ENCODE data around the gene IL7R. TPM values are rescaled to one million over a fixed set of nuclear protein-coding genes. Genes with fewer than 3 reads are reported as not detected.

The IL7R gene
- total RNA-seq (10 to 100 TPM in 4 of 9 donors, 1 to 10 TPM in 5; 4.7 to 14.7 (median 8.1) TPM), polyA plus RNA-seq (10 to 100 TPM in 1 of 3 donors, 1 to 10 TPM in 2; 1.2 to 14.2 (median 1.8) TPM)
- long read RNA-seq, donor 1, result 0 reads
- long read RNA-seq, donor 2, result 0 reads
- long read RNA-seq, donor 3, result 0 reads
- long read RNA-seq, donor 4, full-length matches to known transcripts, result 3 of 3 reads
- long read RNA-seq, donor 4, partial matches to known transcripts, result 0 of 3 reads
- long read RNA-seq, donor 4, other reads (novel, unspliced or antisense), result 0 of 3 reads
- long read RNA-seq, donor 5, partial matches to known transcripts, result 1 of 5 reads
- long read RNA-seq, donor 5, other reads (novel, unspliced or antisense), result 4 of 5 reads
- long read RNA-seq, donor 6, full-length matches to known transcripts, result 5 of 5 reads
- long read RNA-seq, donor 6, partial matches to known transcripts, result 0 of 5 reads
- long read RNA-seq, donor 6, other reads (novel, unspliced or antisense), result 0 of 5 reads
- long read RNA-seq, donor 7, partial matches to known transcripts, result 0 of 1 reads
- long read RNA-seq, donor 7, other reads (novel, unspliced or antisense), result 0 of 1 reads
- long read RNA-seq, donor 8, full-length matches to known transcripts, result 2 of 2 reads
- long read RNA-seq, donor 8, partial matches to known transcripts, result 0 of 2 reads
- long read RNA-seq, donor 8, other reads (novel, unspliced or antisense), result 0 of 2 reads
- long read RNA-seq, donor 9, result 0 reads
- long read RNA-seq, donor 10, full-length matches to known transcripts, result 2 of 2 reads
- long read RNA-seq, donor 10, partial matches to known transcripts, result 0 of 2 reads
- long read RNA-seq, donor 10, other reads (novel, unspliced or antisense), result 0 of 2 reads

- TF ChIP-seq CTCF (IDR thresholded peaks at IDR 0.05) (no peak), POLR2A (IDR thresholded peaks at IDR 0.05) (no peak)
- H3K27ac ChIP-seq, result peak within 1 kb of the TSS in 3 of 5 donors; percentile 31 to 53 (median 35)
- no peaks in the 10 kb centered on the region for H3K9me3 ChIP-seq (replicated peaks in 1 of 3)
- H3K36me3 ChIP-seq (replicated peaks in 1 of 2), result no peaks in the 10 kb centered on the region
- H3K4me3 ChIP-seq, result peak within 1 kb of the TSS in 1 of 4 donors; percentile 13
- 15 to 34% (median 24%) methylated on average over 1 of the region's 1 CpG for WGBS, 4 donors
- no peaks in the 10 kb centered on the region for H3K27me3 ChIP-seq
- DNase-seq, result no peak
- peaks cover 39 to 42% of the 10 kb centered on the region in 2 donors for H3K4me1 ChIP-seq (replicated peaks in 1 of 2)
- intact Hi-C loops (cut with DNase I), result no loop called here
Observed at GRCh38 chr5:35856765-35857351, at the start of gene IL7R. IL7R (plus strand) TSS chr5:35856891; CDS start chr5:35856978, 87 bp downstream.

- Histone ChIP-seq H3K27ac (no peak overlapping the region), H3K4me3 (no peak overlapping the region), H3K27me3 (no peaks in the 10 kb centered on the region), H3K4me1 (replicated peaks in 1 of 2) (no peaks in the 10 kb centered on the region), H3K36me3 (replicated peaks in 1 of 2) (no peaks in the 10 kb centered on the region), H3K9me3 (replicated peaks in 1 of 3) (no peaks in the 10 kb centered on the region)
- intact Hi-C loops (cut with DNase I), result no loop called here
- DNase-seq, result no peak
- TF ChIP-seq CTCF (IDR thresholded peaks at IDR 0.05) (no peak), POLR2A (IDR thresholded peaks at IDR 0.05) (no peak)
Observed at GRCh38 chr5:35810601-35811000, 46.1 kb upstream of the IL7R start.

- no peaks in the 10 kb centered on the region for H3K36me3 ChIP-seq (replicated peaks in 1 of 2)
- no peaks in the 10 kb centered on the region for H3K4me1 ChIP-seq (replicated peaks in 1 of 2)
- intact Hi-C loops (cut with DNase I), result no loop called here
- H3K27ac ChIP-seq, result no peak overlapping the region
- no peaks in the 10 kb centered on the region for H3K27me3 ChIP-seq
- H3K4me3 ChIP-seq, result no peak overlapping the region
- WGBS, 4 donors, result 65 to 87% (median 71%) methylated on average over 3 of the region's 3 CpGs
- no peaks in the 10 kb centered on the region for H3K9me3 ChIP-seq (replicated peaks in 1 of 3)
- no peak for DNase-seq
- no peak for TF ChIP-seq POLR2A (IDR thresholded peaks at IDR 0.05)
- no peak for TF ChIP-seq CTCF (IDR thresholded peaks at IDR 0.05)
Observed at GRCh38 chr5:35811108-35811741, 45.5 kb upstream of the IL7R start.

GRCh38 chr5:35813521-35813920, 43.2 kb upstream of the IL7R start:
- Histone ChIP-seq H3K27me3 (no peaks in the 10 kb centered on the region), H3K36me3 (replicated peaks in 1 of 2) (no peaks in the 10 kb centered on the region), H3K27ac (no peak overlapping the region), H3K9me3 (replicated peaks in 1 of 3) (no peaks in the 10 kb centered on the region), H3K4me3 (no peak overlapping the region), H3K4me1 (replicated peaks in 1 of 2) (no peaks in the 10 kb centered on the region)
- intact Hi-C loops (cut with DNase I), result no loop called here
- WGBS, 4 donors, result 59 to 71% (median 63%) methylated on average over 1 of the region's 1 CpG
- TF ChIP-seq CTCF (IDR thresholded peaks at IDR 0.05), result no peak
- DNase-seq, result no peak
